Tibial nerve (tissue), 4 donors: ENCODE results near the gene WDTC1. TPM values are rescaled to one million over a fixed set of nuclear protein-coding genes. Genes with fewer than 3 reads are reported as not detected.
"Not testable (repeated sequence)": the region's sequence is repeated elsewhere in the genome, so short reads cannot be mapped to it uniquely, and the experiment has no call there.

Source experiments
- DNase-seq, 2 donors: peaks; one replicate each; pipeline ENCODE4 v3.0.0-alpha.2; 2019; ENCODE audit warnings: low spot score in 2 of 2
- H3K27ac ChIP-seq, 4 donors: fragments of 200-600 bp; sonication (generic) in 3 of 4; one replicate each; pipeline ENCODE4 v1.5.1; 2017 to 2019; ENCODE audit warnings: mild to moderate bottlenecking in 1 of 4
- H3K27me3 ChIP-seq, 2 donors: fragments of 200-600 bp; sonication (generic) in 1 of 2; one replicate each; pipeline versions ENCODE4 v1.5.1 to v1.6.0; 2017 to 2019
- H3K36me3 ChIP-seq, 3 donors: fragments of 200-600 bp; sonication (generic); one replicate each; pipeline ENCODE4 v1.5.1; 2018 to 2019
- H3K4me1 ChIP-seq, 4 donors: fragments of 200-600 bp; sonication (generic) in 3 of 4; one replicate each; pipeline ENCODE4 v1.5.1; 2017 to 2019
- H3K4me3 ChIP-seq, 4 donors: fragments of 200-600 bp; sonication (generic) in 3 of 4; one replicate each; pipeline ENCODE4 v1.5.1; 2017 to 2019; ENCODE audit warnings: mild to moderate bottlenecking in 1 of 4, moderate library complexity in 1 of 4
- H3K9me3 ChIP-seq, 4 donors: fragments of 200-600 bp; sonication (generic) in 3 of 4; one replicate each; pipeline ENCODE4 v1.5.1; 2017 to 2019
- EP300 ChIP-seq, 2 donors: sonication (generic); formaldehyde crosslinking; IDR thresholded peaks; one replicate each; pipeline ENCODE4 v1.6.1; 2017; ENCODE audit warnings: antibody characterized with exemption in 2 of 2, mild to moderate bottlenecking in 1 of 2
- POLR2A ChIP-seq, 2 donors: fragments of 450-650 bp; IDR thresholded peaks; one replicate each; pipeline ENCODE4 v1.6.1; 2017; ENCODE audit warnings: antibody characterized with exemption in 2 of 2, mild to moderate bottlenecking in 2 of 2, moderate library complexity in 2 of 2
- WGBS, 2 donors: methylation state at CpG; one replicate each; pipeline ENCODE4 v1.1.5; 2018; 5-methylcytosine and 5-hydroxymethylcytosine counted together
- total RNA-seq, 4 donors: library from RNA; depleted of rRNA; stranded (reverse); fragments of >200 nt; gene quantifications; one replicate each; pipeline ENCODE4 v1.1.0, GENCODE V29; 2016
- TF ChIP-seq, protein P1 (sequence below), 5 experiments: fragments of 200-600 bp in 3 of 5; fragments of 450-650 bp in 2 of 5; sonication (generic) in 3 of 5; IDR thresholded peaks; one replicate each; pipeline ENCODE4 v1.5.1; 2016 to 2019; ENCODE audit warnings: antibody characterized with exemption in 5 of 5, mild to moderate bottlenecking in 3 of 5, moderate library complexity in 2 of 5

WDTC1 gene
- total RNA-seq, 4 donors from 2014 or later: 33.0 to 51.0 (median 38.4) TPM

DNA sequence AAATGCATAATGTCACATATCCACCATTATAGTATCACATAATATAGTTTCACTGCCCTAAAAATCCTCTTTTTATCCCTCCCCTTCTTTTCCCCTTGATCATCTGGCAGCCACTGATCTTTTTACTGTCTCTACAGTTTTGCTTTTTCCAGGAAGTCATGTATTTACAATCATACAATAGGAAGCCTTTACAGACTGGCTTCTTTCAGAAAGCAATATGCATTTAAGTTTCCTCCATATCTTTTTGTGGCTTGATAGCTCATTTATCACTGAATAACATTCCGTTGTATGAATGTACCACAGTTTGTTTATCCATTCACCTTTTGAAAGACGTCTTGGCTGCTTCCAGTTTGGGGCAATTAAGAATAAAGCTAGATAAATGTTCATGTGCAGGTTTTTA is 14.3 kb upstream of the WDTC1 start:
- 41 to 45% methylated on average over 2 of the region's 2 CpGs for WGBS, 2 donors
- H3K9me3 ChIP-seq: no peaks in the 10 kb centered on the region
- H3K4me1 ChIP-seq: no peaks in the 10 kb centered on the region
- H3K4me3 ChIP-seq: no peak overlapping the region
- no peak for TF ChIP-seq EP300 (IDR thresholded peaks at IDR 0.05)
- TF ChIP-seq, protein P1, sequence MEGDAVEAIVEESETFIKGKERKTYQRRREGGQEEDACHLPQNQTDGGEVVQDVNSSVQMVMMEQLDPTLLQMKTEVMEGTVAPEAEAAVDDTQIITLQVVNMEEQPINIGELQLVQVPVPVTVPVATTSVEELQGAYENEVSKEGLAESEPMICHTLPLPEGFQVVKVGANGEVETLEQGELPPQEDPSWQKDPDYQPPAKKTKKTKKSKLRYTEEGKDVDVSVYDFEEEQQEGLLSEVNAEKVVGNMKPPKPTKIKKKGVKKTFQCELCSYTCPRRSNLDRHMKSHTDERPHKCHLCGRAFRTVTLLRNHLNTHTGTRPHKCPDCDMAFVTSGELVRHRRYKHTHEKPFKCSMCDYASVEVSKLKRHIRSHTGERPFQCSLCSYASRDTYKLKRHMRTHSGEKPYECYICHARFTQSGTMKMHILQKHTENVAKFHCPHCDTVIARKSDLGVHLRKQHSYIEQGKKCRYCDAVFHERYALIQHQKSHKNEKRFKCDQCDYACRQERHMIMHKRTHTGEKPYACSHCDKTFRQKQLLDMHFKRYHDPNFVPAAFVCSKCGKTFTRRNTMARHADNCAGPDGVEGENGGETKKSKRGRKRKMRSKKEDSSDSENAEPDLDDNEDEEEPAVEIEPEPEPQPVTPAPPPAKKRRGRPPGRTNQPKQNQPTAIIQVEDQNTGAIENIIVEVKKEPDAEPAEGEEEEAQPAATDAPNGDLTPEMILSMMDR (IDR thresholded peaks at IDR 0.05): no peak
- no peak for TF ChIP-seq POLR2A (IDR thresholded peaks at IDR 0.05)
- H3K36me3 ChIP-seq: no peaks in the 10 kb centered on the region
- no peaks in the 10 kb centered on the region for H3K27me3 ChIP-seq
- DNase-seq: no peak
- H3K27ac ChIP-seq: no peak overlapping the region

DNA sequence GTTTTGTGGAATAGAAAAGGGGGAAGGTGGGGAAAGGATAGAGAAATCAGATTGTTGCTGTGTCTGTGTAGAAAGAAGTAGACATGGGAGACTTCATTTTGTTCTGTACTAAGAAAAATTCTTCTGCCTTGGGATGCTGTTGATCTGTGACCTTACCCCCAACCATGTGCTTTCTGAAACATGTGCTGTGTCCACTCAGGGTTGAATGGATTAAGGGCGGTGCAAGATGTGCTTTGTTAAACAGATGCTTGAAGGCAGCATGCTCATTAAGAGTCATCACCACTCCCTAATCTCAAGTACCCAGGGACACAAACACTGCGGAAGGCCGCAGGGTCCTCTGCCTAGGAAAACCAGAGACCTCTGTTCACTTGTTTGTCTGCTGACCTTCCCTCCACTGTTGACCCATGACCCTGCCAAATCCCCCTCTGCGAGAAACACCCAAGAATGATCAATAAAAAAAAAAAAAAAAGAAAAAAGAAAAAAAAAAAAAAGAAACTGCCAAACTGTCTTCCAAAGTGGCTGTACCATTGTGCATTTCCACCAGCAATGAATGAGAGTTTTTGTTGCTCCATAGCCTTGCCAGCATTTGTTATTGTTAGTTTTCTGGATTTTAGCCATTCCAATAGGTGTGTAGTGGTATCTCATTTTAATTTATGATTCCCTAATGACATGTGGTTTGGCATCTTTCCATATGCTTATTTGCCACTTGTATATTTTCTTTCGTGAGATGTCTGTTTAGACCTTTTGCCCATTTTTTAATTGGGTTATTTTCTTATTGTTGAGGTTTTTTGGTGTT is 13.5 kb upstream of the WDTC1 start:
- H3K4me1 ChIP-seq, H3K4me3 ChIP-seq, H3K27me3 ChIP-seq, H3K36me3 ChIP-seq, H3K9me3 ChIP-seq, DNase-seq, H3K27ac ChIP-seq: not testable (repeated sequence)
- WGBS, 2 donors: 52 to 59% methylated on average over 5 of the region's 5 CpGs

DNA sequence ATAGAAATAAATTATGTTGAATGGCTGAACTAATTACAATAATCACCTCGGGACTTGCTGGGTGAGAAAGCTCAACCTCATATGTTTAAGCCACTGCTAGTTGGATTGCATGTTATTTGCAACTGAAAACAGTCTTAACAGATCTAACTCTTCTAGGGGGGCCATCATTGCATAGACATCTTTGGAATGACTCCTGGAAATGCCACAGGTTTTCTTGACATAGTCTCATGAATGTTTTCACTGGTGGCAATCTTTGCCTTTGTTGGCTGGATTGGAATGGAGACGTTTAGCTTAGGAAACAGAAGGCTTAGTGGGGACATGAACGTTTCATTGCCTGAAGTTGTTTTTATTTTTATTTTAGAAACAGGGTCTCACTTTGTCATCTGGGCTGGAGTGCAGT is 8.8 kb upstream of the WDTC1 start:
- Histone ChIP-seq H3K27ac (no peak overlapping the region), H3K36me3 (no peaks in the 10 kb centered on the region), H3K4me1 (no peaks in the 10 kb centered on the region), H3K9me3 (no peaks in the 10 kb centered on the region), H3K4me3 (no peak overlapping the region), H3K27me3 (no peaks in the 10 kb centered on the region)
- DNase-seq: no peak
- TF ChIP-seq, protein P1 (IDR thresholded peaks at IDR 0.05): no peak
- no peak for TF ChIP-seq POLR2A (IDR thresholded peaks at IDR 0.05)
- no peak for TF ChIP-seq EP300 (IDR thresholded peaks at IDR 0.05)
- WGBS, 2 donors: 64 to 68% methylated on average over 3 of the region's 3 CpGs

DNA sequence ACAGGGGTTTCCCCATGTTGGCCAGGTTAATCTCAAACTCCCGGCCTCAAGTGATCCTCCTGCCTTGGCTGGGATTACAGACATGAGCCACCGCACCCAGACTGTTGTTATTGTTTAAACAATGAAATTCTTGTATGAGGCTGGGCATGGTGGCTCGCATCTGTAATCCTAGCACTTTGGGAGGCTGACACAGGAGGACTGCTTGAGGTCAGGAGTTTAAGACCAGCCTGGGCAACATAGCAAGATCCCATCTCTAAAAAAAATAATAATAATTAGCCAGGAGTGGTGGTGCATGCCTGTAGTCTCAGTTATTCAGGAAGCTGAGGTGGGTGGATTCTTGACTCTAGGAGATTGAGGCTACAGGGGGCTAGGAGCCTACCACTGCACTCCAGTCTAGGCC is 6.7 kb upstream of the WDTC1 start:
- H3K27me3 ChIP-seq: no peaks in the 10 kb centered on the region
- H3K4me1 ChIP-seq: no peaks in the 10 kb centered on the region
- no peak for DNase-seq
- TF ChIP-seq, protein P1 (IDR thresholded peaks at IDR 0.05): no peak
- TF ChIP-seq POLR2A (IDR thresholded peaks at IDR 0.05) (no peak), EP300 (IDR thresholded peaks at IDR 0.05) (no peak)
- no peak overlapping the region for H3K4me3 ChIP-seq
- H3K27ac ChIP-seq: no peak overlapping the region
- 64 to 87% methylated on average over 3 of the region's 3 CpGs for WGBS, 2 donors
- no peaks in the 10 kb centered on the region for H3K9me3 ChIP-seq
- no peaks in the 10 kb centered on the region for H3K36me3 ChIP-seq

DNA sequence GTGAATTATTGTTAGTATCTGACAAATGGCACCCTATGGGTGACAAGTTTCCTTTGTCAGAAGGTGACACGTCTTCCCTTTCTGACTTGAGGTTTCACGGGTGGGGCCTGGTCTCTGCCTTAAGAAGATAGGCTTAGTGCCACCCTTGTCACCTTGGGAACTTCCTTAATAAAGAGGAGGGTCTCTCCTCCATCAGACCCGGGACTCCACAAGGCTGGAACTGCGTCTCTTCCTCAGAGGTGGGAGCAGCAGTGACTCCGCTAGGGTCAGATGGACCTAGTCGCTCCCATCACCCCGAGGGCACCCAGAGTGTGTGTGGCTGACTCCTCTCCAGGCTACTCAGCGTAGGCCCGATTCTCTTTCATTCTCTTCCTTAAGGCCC is 774 bp upstream of the WDTC1 start:
- 65 to 67% methylated on average over 7 to 9 of the region's 9 CpGs for WGBS, 2 donors

More for the DNA sequence above, 774 bp upstream of the WDTC1 start:
- peak overlapping the region; percentile 40 to 94 (median 65) for H3K27ac ChIP-seq
- H3K36me3 ChIP-seq: no peaks in the 10 kb centered on the region
- H3K27me3 ChIP-seq: no peaks in the 10 kb centered on the region
- H3K9me3 ChIP-seq: no peaks in the 10 kb centered on the region
- TF ChIP-seq, protein P1 (IDR thresholded peaks at IDR 0.05): no peak
- TF ChIP-seq EP300 (IDR thresholded peaks at IDR 0.05): no peak
- TF ChIP-seq POLR2A (IDR thresholded peaks at IDR 0.05): no peak
- H3K4me3 ChIP-seq: peak overlapping the region; percentile 41 to 84 (median 72)
- DNase-seq: peak in 1 of 2 donors; percentile 5
- peaks cover 0 to 36% (median 12%) of the 10 kb centered on the region in 4 donors for H3K4me1 ChIP-seq
